HCT116 (cell line): ENCODE measurements around the gene BOC. TPM values are rescaled to one million over a fixed set of nuclear protein-coding genes. Genes with fewer than 3 reads are reported as not detected.

Experiments used
- ATAC-seq: fragments of 200-7000 bp; cut with Tn5 transposase; 2 replicates; pipeline ENCODE4 v1.9.1; 2020; ENCODE audit warnings: mild to moderate bottlenecking, moderate library complexity
- BruUV-seq: library from RNA; stranded (reverse); fragments of 400-500 nt; replicated peaks from 2 replicates; lab custom pipeline; 2021; lab: Mats Ljungman, UMichigan
- CTCF ChIA-PET: fragments of 300-600 bp; sonication (Branson Sonifier 250); formaldehyde crosslinking; loops from one replicate; lab custom pipeline; 2021; ENCODE audit warnings: antibody characterized with exemption; lab: Charles Lee
- POLR2A ChIA-PET: fragments of 300-600, 350-600 bp; sonication (Branson Sonifier 250); formaldehyde crosslinking; loops from one replicate; lab custom pipeline; 2021; ENCODE audit warnings: antibody characterized with exemption; lab: Charles Lee
- RAD21 ChIA-PET, 2 experiments: fragments of 300-600 bp; sonication (Branson Sonifier 250); formaldehyde crosslinking; loops; one replicate each; lab custom pipeline; 2023; ENCODE audit warnings: low total read pairs in 2 of 2; ENCODE audit not compliant: uncharacterized antibody in 2 of 2, unreplicated experiment in 2 of 2, low non-redundant PET in 1 of 2; lab: Charles Lee
- DNase-seq: peaks from one replicate; pipeline ENCODE4 v3.0.0-alpha.2; 2010; ENCODE audit warnings: low read depth, low spot score
- H2AFZ ChIP-seq: fragments of 200-600 bp; shearing (Covaris generic), sonication (generic); 2 replicates; pipeline ENCODE4 v1.6.1; 2017; ENCODE audit warnings: low read depth, mixed run types, mixed read lengths, antibody characterized with exemption, low read length; ENCODE audit not compliant: poor library complexity, severe bottlenecking
- H3K27ac ChIP-seq: 2 replicates; pipeline ENCODE4 v1.5.1; 2012; ENCODE audit warnings: low read depth, low read length
- H3K27me3 ChIP-seq: fragments of 200-600 bp; sonication (generic); 2 replicates; pipeline ENCODE4 v1.6.1; 2016; ENCODE audit warnings: mixed run types, low read length, mixed read lengths; ENCODE audit not compliant: insufficient read depth
- H3K36me3 ChIP-seq, 2 experiments: fragments of 200-500 bp in 1 of 2; fragments of 200-600 bp in 1 of 2; sonication (Bioruptor generic) in 1 of 2; sonication (generic) in 1 of 2; 2 replicates each; pipeline versions ENCODE4 v1.5.1 to v1.6.1; 2014 to 2016; ENCODE audit warnings: low read length in 2 of 2, inconsistent platforms in 1 of 2, mixed read lengths in 1 of 2, mixed run types in 1 of 2; ENCODE audit not compliant: insufficient read depth in 2 of 2, control insufficient read depth in 1 of 2
- H3K4me1 ChIP-seq, 2 experiments: fragments of 200-600 bp in 1 of 2; sonication (generic) in 1 of 2; 2 replicates each; pipeline versions ENCODE4 v1.5.1 to v1.6.1; 2012 to 2017; ENCODE audit warnings: low read length in 2 of 2, inconsistent platforms in 1 of 2, mild to moderate bottlenecking in 1 of 2, mixed read lengths in 1 of 2, mixed run types in 1 of 2, moderate library complexity in 1 of 2; ENCODE audit not compliant: insufficient read depth in 2 of 2, control insufficient read depth in 1 of 2
- H3K4me2 ChIP-seq: fragments of 200-600 bp; sonication (generic); 2 replicates; pipeline ENCODE4 v1.6.1; 2017; ENCODE audit warnings: mixed run types, low read length, mixed read lengths
- H3K4me3 ChIP-seq, 2 experiments: fragments of 200-600 bp in 1 of 2; sonication (generic) in 1 of 2; replicated peaks in 1 of 2; 2 replicates each; pipeline ENCODE4 v1.5.1; 2011 to 2016; ENCODE audit warnings: low read length in 2 of 2, control low read depth in 1 of 2, low read depth in 1 of 2, mild to moderate bottlenecking in 1 of 2, mixed read lengths in 1 of 2, mixed run types in 1 of 2
- H3K79me2 ChIP-seq: fragments of 200-600 bp; sonication (generic); 2 replicates; pipeline ENCODE4 v1.6.1; 2017; ENCODE audit warnings: mild to moderate bottlenecking, mixed run types, low read length, moderate library complexity, mixed read lengths; ENCODE audit not compliant: insufficient read depth
- H3K9ac ChIP-seq: fragments of 200-600 bp; sonication (generic); 2 replicates; pipeline ENCODE4 v1.6.1; 2016; ENCODE audit warnings: low read length, mixed read lengths
- H3K9me2 ChIP-seq: fragments of 200-600 bp; sonication (generic), shearing (Covaris generic); 2 replicates; pipeline ENCODE4 v1.6.1; 2017; ENCODE audit warnings: mixed run types, mild to moderate bottlenecking, moderate library complexity; ENCODE audit not compliant: insufficient read depth
- H3K9me3 ChIP-seq, 2 experiments: fragments of 200-500 bp in 1 of 2; fragments of 200-600 bp in 1 of 2; sonication (Bioruptor generic) in 1 of 2; sonication (generic) in 1 of 2; 2 replicates each; pipeline ENCODE4 v1.6.1; 2014 to 2017; ENCODE audit warnings: low read length in 2 of 2, mixed read lengths in 2 of 2, inconsistent platforms in 1 of 2, low read depth in 1 of 2, mild to moderate bottlenecking in 1 of 2, mixed run types in 1 of 2, moderate library complexity in 1 of 2; ENCODE audit not compliant: control insufficient read depth in 1 of 2, insufficient read depth in 1 of 2
- H4K20me1 ChIP-seq: fragments of 200-600 bp; sonication (generic), shearing (Covaris generic); 2 replicates; pipeline ENCODE4 v1.6.1; 2017; ENCODE audit warnings: mixed run types, mild to moderate bottlenecking, moderate library complexity; ENCODE audit not compliant: insufficient read depth
- ATF3 ChIP-seq: IDR thresholded peaks from 2 replicates; pipeline ENCODE4 v1.6.1; 2012
- CBX3 ChIP-seq: IDR thresholded peaks from 2 replicates; pipeline ENCODE4 v1.6.1; 2012; ENCODE audit warnings: low read depth
- CTCF ChIP-seq, 3 experiments: fragments of 200-600 bp in 1 of 3; sonication (generic) in 1 of 3; IDR thresholded peaks in 2 of 3; conservative IDR thresholded peaks in 1 of 3; 2 replicates each; pipeline ENCODE4 v1.5.1; 2012 to 2017; ENCODE audit warnings: low read depth in 2 of 3, low read length in 2 of 3, antibody characterized with exemption in 1 of 3, borderline replicate concordance in 1 of 3, control low read depth in 1 of 3, mild to moderate bottlenecking in 1 of 3, mixed read lengths in 1 of 3, mixed run types in 1 of 3, moderate library complexity in 1 of 3; ENCODE audit not compliant: insufficient read depth in 1 of 3
- EGR1 ChIP-seq: IDR thresholded peaks from 2 replicates; pipeline ENCODE4 v1.6.1; 2012; ENCODE audit warnings: low read depth
- ELF1 ChIP-seq: IDR thresholded peaks from 2 replicates; pipeline ENCODE4 v1.6.1; 2012; ENCODE audit warnings: low read depth, borderline replicate concordance
- EZH2phosphoT487 ChIP-seq: fragments of 200-600 bp; IDR thresholded peaks from 2 replicates; pipeline ENCODE4 v1.6.1; 2018; ENCODE audit warnings: antibody characterized with exemption, borderline replicate concordance
- JUND ChIP-seq: IDR thresholded peaks from 2 replicates; pipeline ENCODE4 v1.6.1; 2012
- POLR2A ChIP-seq: IDR thresholded peaks from 2 replicates; pipeline ENCODE4 v1.7.0; 2011; ENCODE audit warnings: borderline replicate concordance; ENCODE audit not compliant: insufficient read depth, insufficient read length; ENCODE audit errors: extremely low read depth
- REST ChIP-seq: IDR thresholded peaks from 2 replicates; pipeline ENCODE4 v1.6.1; 2012; ENCODE audit warnings: low read depth
- SIN3A ChIP-seq: IDR thresholded peaks from 2 replicates; pipeline ENCODE4 v1.6.1; 2012; ENCODE audit warnings: low read depth
- SP1 ChIP-seq: IDR thresholded peaks from 2 replicates; pipeline ENCODE4 v1.6.1; 2012; ENCODE audit warnings: low read depth
- ZBTB33 ChIP-seq: IDR thresholded peaks from 2 replicates; pipeline ENCODE4 v1.6.1; 2011; ENCODE audit warnings: mild to moderate bottlenecking, low read length, moderate library complexity; ENCODE audit not compliant: insufficient replicate concordance; ENCODE audit errors: extremely low read depth
- ZFX ChIP-seq: fragments of 450-650 bp; IDR thresholded peaks from 2 replicates; pipeline ENCODE4 v1.6.1; 2017
- ZNF274 ChIP-seq: fragments of 200-500 bp; sonication (Bioruptor generic); IDR thresholded peaks from 2 replicates; pipeline ENCODE4 v1.6.1; 2014; ENCODE audit warnings: mild to moderate bottlenecking, low read depth, low read length, inconsistent platforms
- intact Hi-C: fragments of 100-400 bp; cut with micrococcal nuclease; formaldehyde crosslinking; loops from 2 replicates; pipeline ENCODE4 v1.10.0; 2022
- total RNA-seq: library from RNA; stranded (reverse); gene quantifications from one replicate; pipeline ENCODE4 v1.2.1, GENCODE V29; 2021; ENCODE audit not compliant: unreplicated experiment

The BOC gene
- total RNA-seq, 1 experiment from 2014 or later, result 3.3 TPM

GRCh38 chr3:113220721-113221120, 9.4 kb downstream of the BOC start:
- no peaks in the 10 kb centered on the region for H3K9me2 ChIP-seq
- H3K27me3 ChIP-seq, result no peaks in the 10 kb centered on the region
- H3K9ac ChIP-seq, result no peak overlapping the region
- no peaks in the 10 kb centered on the region for H4K20me1 ChIP-seq
- H3K9me3 ChIP-seq, result no peaks in the 10 kb centered on the region
- intact Hi-C loops, result no loop called here
- no peak overlapping the region for H2AFZ ChIP-seq
- ATAC-seq (no peak), DNase-seq (no peak)
- H3K4me3 ChIP-seq, result no peak overlapping the region
- POLR2A ChIA-PET, result no interaction called here
- H3K36me3 ChIP-seq, result no peaks in the 10 kb centered on the region
- RAD21 ChIA-PET, result no interaction called here
- CTCF ChIA-PET, result no interaction called here
- H3K27ac ChIP-seq, result no peak overlapping the region
- TF ChIP-seq CTCF (IDR thresholded peaks at IDR 0.05 in 2 of 3, conservative IDR thresholded peaks at IDR 0.05 in 1 of 3; ENCODE audit: borderline replicate concordance in 1 of 3, insufficient read depth in 1 of 3, low read depth in 2 of 3, low read length in 2 of 3), result no peak
- TF ChIP-seq EGR1, result no peak
- no peak for TF ChIP-seq REST
- no peak for TF ChIP-seq CBX3
- TF ChIP-seq EZH2phosphoT487, result no peak
- no peak for TF ChIP-seq SIN3A
- no peak for TF ChIP-seq POLR2A
- no peak for TF ChIP-seq ZBTB33
- TF ChIP-seq ZNF274, result no peak
- no peak for TF ChIP-seq SP1
- no peak for TF ChIP-seq JUND
- no peak for TF ChIP-seq ELF1
- TF ChIP-seq ATF3, result no peak
- TF ChIP-seq ZFX, result no peak
- no peaks in the 10 kb centered on the region for H3K4me1 ChIP-seq
- BruUV-seq, result no TSS peak
- no peak overlapping the region for H3K4me2 ChIP-seq
- no peaks in the 10 kb centered on the region for H3K79me2 ChIP-seq
